NCI-H526 treated with DMSO at 0.1 percent for 48 hours (cell line): ENCODE results near the gene HOXB6.

Source experiments
- DNase-seq: peaks from one replicate; lab custom pipeline; 2025; lab: John Stamatoyannopoulos, UW

The HOXB6 gene

GRCh38 chr17:48565925-48566710 lies 38.7 kb downstream of the HOXB6 start:
- no peak for DNase-seq

GRCh38 chr17:48565022-48565554 lies 39.7 kb downstream of the HOXB6 start:
- DNase-seq, result no peak

GRCh38 chr17:48564188-48565021 lies 40.4 kb downstream of the HOXB6 start:
- DNase-seq, result no peak

- DNase-seq, result no peak
Observed at GRCh38 chr17:48563867-48564187, 41.0 kb downstream of the HOXB6 start.

GRCh38 chr17:48563385-48563838 lies 41.4 kb downstream of the HOXB6 start:
- DNase-seq, result no peak

- DNase-seq, result no peak
Observed at GRCh38 chr17:48562934-48563333, 41.9 kb downstream of the HOXB6 start.

GRCh38 chr17:48561884-48562810 lies 42.6 kb downstream of the HOXB6 start:
- no peak for DNase-seq

- DNase-seq, result no peak
Observed at GRCh38 chr17:48559840-48560817, 44.7 kb downstream of the HOXB6 start.

GRCh38 chr17:48559122-48559839 lies 45.5 kb downstream of the HOXB6 start:
- no peak for DNase-seq

GRCh38 chr17:48558831-48559121 lies 46.0 kb downstream of the HOXB6 start:
- DNase-seq, result no peak

- DNase-seq, result no peak
Observed at GRCh38 chr17:48558057-48558830, 46.5 kb downstream of the HOXB6 start.

GRCh38 chr17:48556576-48557401 lies 48.0 kb downstream of the HOXB6 start:
- DNase-seq, result no peak

GRCh38 chr17:48556229-48556575 lies 48.6 kb downstream of the HOXB6 start:
- no peak for DNase-seq

GRCh38 chr17:48555258-48556228 lies 49.2 kb downstream of the HOXB6 start:
- DNase-seq, result no peak

- DNase-seq, result no peak
Observed at GRCh38 chr17:48554412-48555257, 50.2 kb downstream of the HOXB6 start.

- no peak for DNase-seq
Observed at GRCh38 chr17:48553826-48554225, 51.0 kb downstream of the HOXB6 start.

GRCh38 chr17:48553190-48553547 lies 51.6 kb downstream of the HOXB6 start:
- no peak for DNase-seq
